ENCODE results near the gene SCN3A. TPM values are rescaled to one million over a fixed set of nuclear protein-coding genes. Genes with fewer than 3 reads are reported as not detected.

The SCN3A gene
- total RNA-seq, 2 donors from 2014 or later = 1.0 to 2.6 TPM

GRCh38 chr2:165198181-165198580, 5.7 kb downstream of the SCN3A start:
- Histone ChIP-seq H3K4me3 (no peak overlapping the region), H3K27ac (no peak overlapping the region), H3K4me1 (no peaks in the 10 kb centered on the region), H3K27me3 (no peaks in the 10 kb centered on the region), H3K36me3 (no peaks in the 10 kb centered on the region), H3K9me3 (no peaks in the 10 kb centered on the region)
- TF ChIP-seq CTCF (IDR thresholded peaks at IDR 0.05) = no peak
- DNase-seq (ENCODE audit: low spot score) = no peak

GRCh38 chr2:165197346-165197745, 6.5 kb downstream of the SCN3A start:
- Histone ChIP-seq H3K4me1 (no peaks in the 10 kb centered on the region), H3K36me3 (no peaks in the 10 kb centered on the region), H3K4me3 (no peak overlapping the region), H3K27me3 (no peaks in the 10 kb centered on the region), H3K27ac (no peak overlapping the region), H3K9me3 (no peaks in the 10 kb centered on the region)
- DNase-seq (ENCODE audit: low spot score) = no peak
- no peak for TF ChIP-seq CTCF (IDR thresholded peaks at IDR 0.05)

- Histone ChIP-seq H3K27me3 (no peaks in the 10 kb centered on the region), H3K4me3 (no peak overlapping the region), H3K4me1 (no peaks in the 10 kb centered on the region), H3K27ac (no peak overlapping the region), H3K9me3 (no peaks in the 10 kb centered on the region), H3K36me3 (no peaks in the 10 kb centered on the region)
- DNase-seq (ENCODE audit: low spot score) = no peak
- TF ChIP-seq CTCF (IDR thresholded peaks at IDR 0.05) = no peak
Observed at GRCh38 chr2:165196411-165196810, 7.4 kb downstream of the SCN3A start.

GRCh38 chr2:165193178-165193777, 10.6 kb downstream of the SCN3A start:
- Histone ChIP-seq H3K9me3 (no peaks in the 10 kb centered on the region), H3K4me1 (no peaks in the 10 kb centered on the region), H3K36me3 (no peaks in the 10 kb centered on the region), H3K27ac (no peak overlapping the region), H3K4me3 (no peak overlapping the region), H3K27me3 (no peaks in the 10 kb centered on the region)
- TF ChIP-seq CTCF (IDR thresholded peaks at IDR 0.05) = no peak
- DNase-seq (ENCODE audit: low spot score) = no peak

- TF ChIP-seq CTCF (IDR thresholded peaks at IDR 0.05) = no peak
- Histone ChIP-seq H3K4me1 (no peaks in the 10 kb centered on the region), H3K36me3 (no peaks in the 10 kb centered on the region), H3K27me3 (no peaks in the 10 kb centered on the region), H3K9me3 (no peaks in the 10 kb centered on the region), H3K27ac (no peak overlapping the region), H3K4me3 (no peak overlapping the region)
- no peak for DNase-seq (ENCODE audit: low spot score)
Observed at GRCh38 chr2:165192729-165193128, 11.1 kb downstream of the SCN3A start.

- no peak for TF ChIP-seq CTCF (IDR thresholded peaks at IDR 0.05)
- Histone ChIP-seq H3K4me3 (no peak overlapping the region), H3K4me1 (no peaks in the 10 kb centered on the region), H3K36me3 (no peaks in the 10 kb centered on the region), H3K9me3 (no peaks in the 10 kb centered on the region), H3K27ac (no peak overlapping the region), H3K27me3 (no peaks in the 10 kb centered on the region)
- no peak for DNase-seq (ENCODE audit: low spot score)
Observed at GRCh38 chr2:165191096-165191728, 12.6 kb downstream of the SCN3A start.

Data from right atrium auricular region (tissue), 2 donors.